OCI-LY3 (cell line): ENCODE measurements around the gene PITX3.

ENCODE experiments used
- CTCF ChIP-seq: fragments of 200-600, 300-600 bp; sonication (generic); IDR thresholded peaks from 2 replicates; pipeline ENCODE4 v1.5.1; 2014; ENCODE audit warnings: antibody characterized with exemption, low read length, low read depth
- EZH2phosphoT487 ChIP-seq: fragments of 200-600 bp; shearing (Covaris generic); IDR thresholded peaks from 2 replicates; pipeline ENCODE4 v1.6.1; 2018; ENCODE audit warnings: antibody characterized with exemption, mixed run types, low read depth

- TF ChIP-seq CTCF (no peak), EZH2phosphoT487 (no peak)
These were observed 23.1 kb upstream of the PITX3 start for GRCh38 chr10:102264371-102264770.
